Tongue (tissue), 2 donors: ENCODE measurements around the gene MLIP. TPM values are rescaled to one million over a fixed set of nuclear protein-coding genes. Genes with fewer than 3 reads are reported as not detected.

Experiments used
- DNase-seq: peaks from one replicate; pipeline ENCODE4 v3.0.0-alpha.2; 2015
- total RNA-seq: library from RNA; depleted of rRNA; stranded (reverse); fragments of >200 nt; gene quantifications from one replicate; pipeline ENCODE4 v1.2.3, GENCODE V29; 2014

Gene MLIP
- total RNA-seq, 1 donor from 2014 or later, result 51.3 TPM

DNA sequence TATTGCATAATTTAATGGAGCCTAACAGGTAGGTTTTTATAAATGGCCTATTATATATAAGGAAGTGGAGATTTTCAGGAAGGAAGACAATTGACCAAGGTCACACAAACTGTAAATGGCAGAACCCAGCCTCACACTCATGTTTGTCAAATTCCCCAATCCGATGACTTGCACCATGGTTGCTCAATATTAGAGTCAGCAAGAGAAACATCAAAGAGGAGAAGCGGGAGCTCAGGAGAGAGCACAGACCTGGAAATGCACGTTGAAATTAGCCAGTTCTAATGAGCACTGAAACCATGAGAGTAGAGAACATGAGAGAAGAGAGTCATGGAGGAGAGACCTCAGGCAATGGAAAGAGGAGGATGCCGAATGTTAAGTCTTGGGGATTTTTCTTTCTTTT, 13.5 kb upstream of the MLIP start:
- DNase-seq, result no peak

DNA sequence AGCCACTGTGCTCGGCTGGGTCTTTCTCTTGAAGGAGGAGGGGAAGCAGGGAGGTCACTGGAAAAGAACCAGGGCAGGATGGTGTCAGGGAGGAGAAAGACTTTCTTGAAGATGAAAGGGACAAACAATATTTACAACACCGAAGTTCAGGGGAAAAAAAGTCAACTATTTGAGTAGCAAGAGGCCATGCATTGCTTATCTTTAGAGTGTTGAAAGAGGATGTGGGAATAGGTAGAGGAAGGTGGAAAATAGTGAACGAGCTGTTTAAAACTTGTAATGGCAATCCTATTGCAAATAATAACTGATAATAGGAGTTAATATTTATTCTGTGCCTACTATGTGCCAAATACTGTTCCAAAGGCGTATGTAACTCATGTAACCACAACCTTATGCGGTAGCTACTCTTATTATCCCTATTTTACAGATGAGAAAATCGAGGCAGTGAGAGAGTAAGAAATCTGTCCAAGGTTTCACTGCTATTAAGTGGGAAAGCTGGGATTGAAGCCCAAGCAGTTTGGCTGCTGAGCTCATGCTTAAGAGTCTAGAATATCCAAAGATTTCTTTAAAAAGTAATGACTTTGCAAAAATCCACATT, 12.7 kb upstream of the MLIP start:
- DNase-seq, result no peak

DNA sequence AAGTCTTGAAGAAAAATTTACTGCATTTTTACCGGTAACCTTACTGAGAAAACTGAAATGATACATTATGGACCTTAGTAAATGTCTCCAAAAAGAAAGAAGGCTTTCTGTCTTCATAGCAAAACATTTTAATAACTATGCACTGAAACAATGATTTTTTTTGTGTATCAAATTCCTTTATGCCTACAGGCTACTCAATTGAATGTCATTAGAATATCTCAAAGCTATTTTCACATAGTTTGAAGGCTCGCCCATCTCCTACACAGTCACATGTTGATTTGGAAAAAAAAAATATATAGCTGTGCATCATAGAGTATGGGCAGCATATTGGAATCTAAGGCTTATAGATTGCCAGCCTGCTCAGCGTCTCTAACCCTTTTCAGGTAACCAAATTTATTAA, 12.0 kb upstream of the MLIP start:
- no peak for DNase-seq

DNA sequence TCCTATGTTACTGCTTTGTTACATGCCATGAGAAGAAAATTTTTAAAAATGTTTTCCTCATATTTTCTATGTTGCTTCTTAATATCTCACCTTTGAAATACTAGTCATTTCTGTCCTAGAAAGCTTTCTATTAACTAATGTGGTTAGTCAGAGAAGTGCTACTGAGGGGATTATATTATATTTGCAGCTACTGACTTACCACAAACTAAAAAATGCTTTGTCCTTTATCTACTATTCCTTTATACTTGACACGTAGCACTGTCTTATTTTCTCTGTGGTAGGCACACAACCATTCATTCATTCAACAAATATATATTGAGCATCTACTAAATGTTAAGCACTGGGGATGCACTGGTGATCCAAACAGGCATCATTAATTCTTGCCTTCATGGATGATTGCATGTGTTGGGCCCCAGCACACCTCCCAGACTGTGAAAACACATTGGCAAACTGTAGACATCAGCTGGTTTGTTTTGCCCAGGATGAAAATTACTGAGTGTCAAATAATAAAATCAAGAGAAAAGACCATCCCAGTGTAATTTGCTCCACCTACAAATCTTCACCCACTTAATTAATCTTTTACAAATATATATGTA, 10.7 kb upstream of the MLIP start:
- DNase-seq, result no peak

- DNase-seq, result no peak
Measured at GRCh38 chr6:54102238-54102637, 9.0 kb upstream of the MLIP start.

DNA sequence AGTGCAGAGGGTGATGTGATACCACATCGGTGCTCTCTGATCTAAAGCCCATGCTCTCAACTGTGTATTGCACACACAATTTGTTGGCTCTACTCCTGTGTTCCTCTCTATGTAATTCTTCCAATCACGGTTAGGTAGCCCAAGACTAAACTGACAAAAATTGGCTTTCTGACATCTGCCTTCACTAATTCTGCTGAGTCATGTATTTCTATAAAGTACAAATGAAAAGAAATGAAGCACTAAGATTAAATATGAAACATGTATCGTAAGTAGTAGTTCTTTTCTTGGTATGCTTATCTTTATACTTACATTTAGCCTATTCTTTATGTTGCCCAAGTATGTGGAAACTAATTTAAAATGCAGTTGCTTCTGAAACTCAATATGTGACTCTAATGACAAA, 7.7 kb upstream of the MLIP start:
- no peak for DNase-seq

GRCh38 chr6:54106727-54107126, 4.5 kb upstream of the MLIP start:
- DNase-seq, result no peak

GRCh38 chr6:54107470-54108090, 3.7 kb upstream of the MLIP start:
- peak; percentile 44 for DNase-seq

DNA sequence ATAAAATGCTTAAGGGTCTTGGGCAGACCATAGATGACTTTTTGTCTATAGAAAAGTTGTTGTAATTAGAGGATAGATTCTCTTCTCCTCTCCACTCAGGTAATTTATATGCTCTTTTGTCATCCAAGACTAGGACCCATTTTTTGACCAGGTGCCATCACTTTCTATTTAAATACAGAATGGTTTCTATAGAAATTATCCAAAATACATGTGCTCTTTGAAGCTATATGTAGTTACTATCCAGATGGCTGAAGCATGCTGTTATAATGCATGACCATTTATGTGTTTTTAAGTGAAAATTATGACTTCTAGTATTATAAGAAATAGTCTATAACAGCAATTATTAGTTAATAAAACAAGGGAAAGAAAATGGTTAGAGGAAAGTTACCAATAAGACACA, 3.0 kb upstream of the MLIP start:
- peak; percentile 26 for DNase-seq

- DNase-seq, result no peak
Measured at GRCh38 chr6:54109586-54109985, 1.7 kb upstream of the MLIP start.

DNA sequence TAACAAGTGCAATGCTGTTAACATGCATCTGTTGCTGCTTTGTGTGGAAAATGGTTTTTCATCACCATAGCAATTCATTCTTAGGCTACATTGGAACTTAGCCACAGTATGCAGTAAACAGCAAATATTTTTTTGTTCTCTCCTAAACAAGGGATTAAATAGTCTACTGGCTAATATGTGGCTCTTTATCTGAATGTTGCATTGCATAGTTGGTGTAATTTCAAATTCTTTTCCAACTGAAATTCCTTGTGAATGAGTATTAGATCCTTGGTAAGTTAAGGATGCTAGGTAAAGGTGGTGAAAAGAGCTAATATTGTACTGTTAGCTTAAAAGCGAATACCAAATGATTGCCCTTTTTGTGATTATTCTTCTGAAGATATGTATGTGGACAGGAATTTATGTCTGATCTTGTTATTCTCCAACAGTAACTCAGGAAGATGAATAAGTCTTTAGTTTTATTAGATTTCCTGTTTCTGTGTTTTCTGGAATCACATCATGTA, 958 bp downstream of the MLIP start:
- no peak for DNase-seq

GRCh38 chr6:54114991-54115390, 3.7 kb downstream of the MLIP start:
- no peak for DNase-seq

DNA sequence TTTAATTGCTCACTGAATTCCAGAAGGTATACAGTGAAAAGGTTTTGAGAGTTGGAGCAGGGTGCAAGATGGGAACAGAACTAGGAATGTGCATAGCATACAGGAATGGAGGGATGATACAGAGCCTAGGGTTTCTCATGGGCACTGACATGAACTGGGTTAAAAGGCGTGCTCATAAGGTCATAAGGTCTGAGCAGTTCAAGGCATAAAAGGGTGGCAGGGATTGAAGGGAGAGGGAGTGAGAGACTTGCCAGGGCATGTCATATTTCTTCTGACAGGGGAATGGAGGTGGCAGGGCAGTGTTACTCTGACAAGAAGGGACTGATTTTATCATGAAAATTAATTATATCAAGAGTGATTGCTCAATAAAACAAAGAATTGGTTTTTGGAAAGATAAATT, 4.7 kb downstream of the MLIP start:
- DNase-seq, result no peak

DNA sequence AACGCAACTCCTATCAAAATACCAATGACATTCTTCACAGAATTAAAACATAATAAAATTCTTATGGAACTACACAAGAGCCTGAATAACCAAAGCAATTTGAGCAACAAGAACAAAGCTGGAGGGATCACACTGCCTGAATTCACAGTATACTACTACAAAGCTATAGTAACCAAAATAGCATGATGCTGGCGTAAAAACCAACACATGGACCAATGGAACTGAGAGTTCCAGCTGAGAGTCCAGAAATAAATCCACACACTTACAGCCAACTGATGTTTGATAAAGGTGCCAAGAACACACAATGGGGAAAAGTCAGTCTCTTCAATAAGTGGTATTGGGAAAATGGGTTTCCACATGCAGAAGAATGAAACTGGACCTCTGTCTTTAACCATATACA, 6.9 kb downstream of the MLIP start:
- no peak for DNase-seq

DNA sequence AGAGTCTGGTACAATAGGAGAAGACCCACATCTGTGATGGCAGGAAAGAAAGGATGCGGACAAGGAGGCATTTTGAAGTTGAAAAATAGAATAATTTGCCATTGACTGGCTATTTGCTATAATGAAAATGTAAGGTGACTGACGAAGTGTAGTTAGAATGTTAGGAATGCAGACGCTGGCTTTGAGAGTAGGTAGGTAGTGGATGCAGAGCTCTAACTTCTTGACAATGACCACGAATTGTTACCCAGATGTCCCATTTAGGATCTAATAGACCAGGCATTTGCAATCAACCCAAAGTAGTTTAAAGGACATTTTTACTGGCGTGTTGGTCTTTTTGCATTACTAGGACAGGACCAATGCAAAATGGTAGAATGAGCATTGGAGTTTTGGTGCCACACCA, 14.2 kb downstream of the MLIP start:
- no peak for DNase-seq

DNA sequence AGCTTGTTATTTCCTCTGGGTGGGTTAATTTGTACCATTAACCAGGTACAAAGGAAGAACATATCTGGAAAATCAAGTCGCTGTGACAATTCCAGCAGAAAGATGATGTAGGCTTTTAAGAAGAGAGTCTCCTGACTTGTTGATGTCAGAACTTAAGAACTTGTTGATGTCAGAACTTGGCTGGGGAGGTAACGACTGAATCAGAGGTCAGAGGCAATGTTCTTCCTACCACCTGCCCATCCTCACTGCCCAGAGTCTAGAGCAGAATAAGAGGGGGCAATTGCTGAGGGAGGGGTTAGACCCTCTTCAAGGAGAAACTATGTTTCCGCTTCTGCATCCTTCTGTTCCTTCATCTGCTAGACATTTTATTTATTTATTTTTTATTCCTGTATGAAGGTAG, 18.9 kb downstream of the MLIP start:
- DNase-seq, result no peak

GRCh38 chr6:54132587-54132986, 21.3 kb downstream of the MLIP start:
- no peak for DNase-seq

DNA sequence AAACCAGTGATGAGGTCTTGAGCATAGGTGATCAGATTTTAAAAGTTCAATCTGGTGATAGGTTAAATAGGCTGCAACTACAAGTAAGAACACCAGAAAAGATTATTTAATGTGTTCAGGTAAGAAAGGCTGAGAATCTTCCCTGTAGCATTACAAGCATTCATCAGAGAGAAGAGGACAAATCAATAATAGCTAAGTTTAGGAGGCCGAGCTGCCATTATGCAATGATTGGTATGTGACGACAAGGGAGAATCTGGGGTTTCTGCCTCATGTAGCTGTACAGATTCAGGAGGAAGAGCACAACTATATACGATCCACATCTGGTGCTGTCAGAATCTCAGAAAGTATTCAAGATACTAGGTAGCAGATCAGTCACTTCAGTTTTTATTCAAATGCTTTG, 21.9 kb downstream of the MLIP start:
- DNase-seq, result no peak

DNA sequence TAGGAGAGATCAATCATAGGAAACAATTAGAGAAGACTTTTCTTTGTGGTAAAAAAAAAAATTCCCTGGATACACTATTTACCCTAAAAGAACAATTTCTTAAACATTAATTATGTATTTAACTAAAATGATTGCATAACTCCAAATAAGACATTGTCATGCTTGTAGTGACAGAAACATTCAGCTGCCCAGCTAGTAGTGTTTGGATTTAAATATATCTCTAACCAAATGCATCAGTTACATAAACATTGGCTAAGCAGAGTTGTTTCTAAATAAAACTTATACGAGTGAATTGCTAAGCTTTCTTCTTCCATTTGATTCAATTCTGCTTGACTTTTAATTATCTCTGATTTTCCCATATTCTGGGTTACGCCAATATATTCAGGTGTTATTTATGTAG, 23.7 kb downstream of the MLIP start:
- DNase-seq, result no peak

DNA sequence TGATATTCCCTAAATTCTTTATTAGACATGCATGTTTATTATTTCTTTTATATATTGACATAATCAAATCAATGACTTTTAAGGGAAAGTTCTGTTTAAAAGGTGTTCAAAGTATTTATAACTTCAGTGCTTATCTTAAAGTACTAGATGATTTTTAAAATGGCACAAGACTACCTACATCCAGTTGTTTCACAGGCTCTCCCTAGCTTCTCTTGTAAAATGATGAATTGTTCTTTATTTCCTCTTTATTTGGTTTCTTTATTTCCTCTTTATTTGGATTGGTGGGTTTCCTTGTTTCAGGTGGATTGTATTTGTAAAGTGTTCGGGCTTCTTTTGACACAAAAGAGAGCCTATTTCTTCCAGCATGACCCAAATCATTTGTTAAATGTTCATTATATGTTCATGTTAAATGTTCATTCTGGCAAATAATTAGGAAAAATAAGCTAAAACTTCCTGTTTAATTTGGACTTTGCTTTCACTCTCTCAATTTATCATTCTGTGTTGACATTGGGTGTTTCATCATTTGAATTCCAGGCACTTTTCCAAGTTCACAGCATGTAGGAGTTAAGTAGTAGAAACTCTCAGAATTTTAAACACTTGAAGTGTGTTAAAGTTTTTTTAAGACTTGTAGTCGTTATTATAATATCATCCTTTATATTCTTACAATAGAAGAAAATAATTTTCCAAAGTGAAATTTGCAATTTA, 24.6 kb downstream of the MLIP start:
- peak; percentile 42 for DNase-seq

GRCh38 chr6:54138795-54139194, 27.6 kb downstream of the MLIP start:
- DNase-seq, result no peak

DNA sequence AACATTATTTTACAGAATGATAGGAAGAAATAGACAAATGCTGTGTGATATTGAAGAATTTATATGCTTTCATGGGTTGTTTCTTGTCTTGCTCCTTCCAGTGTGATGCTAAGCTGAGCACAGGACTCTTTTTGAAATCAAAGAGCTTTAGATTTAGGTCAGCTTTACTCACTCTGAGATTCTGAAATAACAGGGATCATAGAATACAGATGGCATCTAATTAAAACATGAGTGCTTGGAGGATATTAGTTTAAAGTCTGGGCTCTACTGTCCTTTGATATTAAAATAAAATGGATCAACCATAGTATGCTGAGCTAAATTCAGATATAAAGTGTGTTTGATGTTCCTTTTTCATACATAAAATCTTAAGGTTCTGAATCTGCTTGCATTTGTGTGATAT, 29.6 kb downstream of the MLIP start:
- no peak for DNase-seq

DNA sequence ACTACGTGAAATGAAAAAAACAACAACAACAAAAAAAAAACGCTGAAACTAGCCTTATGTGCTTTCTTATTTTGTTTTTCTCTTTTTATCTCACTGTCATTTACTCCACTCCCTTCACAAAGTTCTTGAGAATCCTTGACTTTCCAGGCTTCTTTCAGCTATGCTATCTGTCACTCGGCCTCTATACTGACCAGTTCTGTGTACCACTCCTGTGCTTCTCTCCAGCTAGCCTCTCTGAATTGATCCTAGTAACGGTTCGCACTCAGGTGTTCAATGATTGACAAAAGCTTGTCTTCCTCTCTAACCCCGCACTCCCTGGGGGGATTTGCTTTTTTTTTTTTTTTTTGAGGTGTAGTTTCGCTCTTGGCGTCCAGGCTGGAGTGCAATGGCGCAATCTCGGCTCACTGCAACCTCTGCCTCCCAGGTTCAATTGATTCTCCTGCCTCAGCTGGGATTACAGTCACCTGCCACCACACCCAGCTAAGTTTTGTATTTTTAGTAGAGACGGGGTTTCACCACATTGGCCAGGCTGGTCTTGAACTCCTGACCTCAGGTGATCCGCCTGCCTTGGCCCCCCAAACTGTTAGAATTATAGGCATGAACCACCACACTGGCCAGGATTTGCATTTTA, 31.8 kb downstream of the MLIP start:
- no peak for DNase-seq
